ENCODE results near the gene PSMB7.

PSMB7 gene

GRCh38 chr9:124443625-124444024 lies 28.4 kb upstream of the PSMB7 start:
- Histone ChIP-seq H3K36me3 (ENCODE audit: insufficient read depth, low read length) (no peaks in the 10 kb centered on the region), H3K79me2 (ENCODE audit: insufficient read depth, low read length) (no peaks in the 10 kb centered on the region), H3K27ac (ENCODE audit: low read depth, low read length, poor library complexity, severe bottlenecking) (no peak overlapping the region), H3K4me3 (ENCODE audit: low read depth, low read length, poor library complexity, severe bottlenecking) (no peak overlapping the region), H3K27me3 (ENCODE audit: insufficient read depth, low read length) (no peaks in the 10 kb centered on the region), H2AFZ (ENCODE audit: low read length) (no peak overlapping the region), H3K9ac (ENCODE audit: low read length) (no peak overlapping the region), H3K9me2 (ENCODE audit: low read depth, low read length) (no peaks in the 10 kb centered on the region), H3K4me2 (ENCODE audit: low read length) (no peak overlapping the region), H3K4me1 (ENCODE audit: insufficient read depth, low read length, severe bottlenecking) (no peaks in the 10 kb centered on the region), H4K20me1 (ENCODE audit: insufficient read depth, low read length) (no peaks in the 10 kb centered on the region), H3K9me3 (ENCODE audit: low read length) (no peaks in the 10 kb centered on the region), H3F3A (ENCODE audit: insufficient read depth, low read length) (no peaks in the 10 kb centered on the region)
- TF ChIP-seq, protein P1, sequence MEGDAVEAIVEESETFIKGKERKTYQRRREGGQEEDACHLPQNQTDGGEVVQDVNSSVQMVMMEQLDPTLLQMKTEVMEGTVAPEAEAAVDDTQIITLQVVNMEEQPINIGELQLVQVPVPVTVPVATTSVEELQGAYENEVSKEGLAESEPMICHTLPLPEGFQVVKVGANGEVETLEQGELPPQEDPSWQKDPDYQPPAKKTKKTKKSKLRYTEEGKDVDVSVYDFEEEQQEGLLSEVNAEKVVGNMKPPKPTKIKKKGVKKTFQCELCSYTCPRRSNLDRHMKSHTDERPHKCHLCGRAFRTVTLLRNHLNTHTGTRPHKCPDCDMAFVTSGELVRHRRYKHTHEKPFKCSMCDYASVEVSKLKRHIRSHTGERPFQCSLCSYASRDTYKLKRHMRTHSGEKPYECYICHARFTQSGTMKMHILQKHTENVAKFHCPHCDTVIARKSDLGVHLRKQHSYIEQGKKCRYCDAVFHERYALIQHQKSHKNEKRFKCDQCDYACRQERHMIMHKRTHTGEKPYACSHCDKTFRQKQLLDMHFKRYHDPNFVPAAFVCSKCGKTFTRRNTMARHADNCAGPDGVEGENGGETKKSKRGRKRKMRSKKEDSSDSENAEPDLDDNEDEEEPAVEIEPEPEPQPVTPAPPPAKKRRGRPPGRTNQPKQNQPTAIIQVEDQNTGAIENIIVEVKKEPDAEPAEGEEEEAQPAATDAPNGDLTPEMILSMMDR (IDR thresholded peaks at IDR 0.05; ENCODE audit: low read length): no peak
- no peak for TF ChIP-seq EZH2 (IDR thresholded peaks at IDR 0.05; ENCODE audit: borderline replicate concordance, low read length)

DNA sequence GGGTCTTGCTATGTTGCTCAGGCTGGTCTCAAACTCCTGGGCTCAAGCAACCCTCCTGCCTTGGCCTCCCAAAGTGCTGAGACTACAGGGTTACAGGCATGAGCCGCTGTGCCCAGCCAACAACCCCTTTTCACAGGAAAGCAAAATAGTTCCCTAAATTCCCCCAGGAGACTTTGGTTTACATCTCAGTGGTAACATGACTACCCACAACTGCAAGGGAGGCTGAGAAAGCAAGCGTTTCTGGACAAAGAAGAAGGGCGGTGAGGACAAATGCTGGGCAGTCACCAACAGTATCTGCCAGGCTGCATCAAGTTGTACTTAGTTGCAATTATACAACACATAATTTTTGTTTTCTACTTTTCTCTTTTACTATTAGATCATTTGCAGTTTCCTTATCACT lies 27.6 kb upstream of the PSMB7 start:
- no peaks in the 10 kb centered on the region for H3F3A ChIP-seq (ENCODE audit: insufficient read depth, low read length)
- H2AFZ ChIP-seq (ENCODE audit: low read length): no peak overlapping the region
- no peak overlapping the region for H3K9ac ChIP-seq (ENCODE audit: low read length)
- H3K4me3 ChIP-seq (ENCODE audit: low read depth, low read length, poor library complexity, severe bottlenecking): no peak overlapping the region
- TF ChIP-seq EZH2 (IDR thresholded peaks at IDR 0.05; ENCODE audit: borderline replicate concordance, low read length): no peak
- TF ChIP-seq, protein P1 (IDR thresholded peaks at IDR 0.05; ENCODE audit: low read length): no peak
- no peaks in the 10 kb centered on the region for H3K9me2 ChIP-seq (ENCODE audit: low read depth, low read length)
- no peaks in the 10 kb centered on the region for H3K79me2 ChIP-seq (ENCODE audit: insufficient read depth, low read length)
- no peaks in the 10 kb centered on the region for H3K4me1 ChIP-seq (ENCODE audit: insufficient read depth, low read length, severe bottlenecking)
- H3K27me3 ChIP-seq (ENCODE audit: insufficient read depth, low read length): no peaks in the 10 kb centered on the region
- no peaks in the 10 kb centered on the region for H4K20me1 ChIP-seq (ENCODE audit: insufficient read depth, low read length)
- no peak overlapping the region for H3K27ac ChIP-seq (ENCODE audit: low read depth, low read length, poor library complexity, severe bottlenecking)
- H3K9me3 ChIP-seq (ENCODE audit: low read length): no peaks in the 10 kb centered on the region
- no peaks in the 10 kb centered on the region for H3K36me3 ChIP-seq (ENCODE audit: insufficient read depth, low read length)
- no peak overlapping the region for H3K4me2 ChIP-seq (ENCODE audit: low read length)

- Histone ChIP-seq H2AFZ (ENCODE audit: low read length) (no peak overlapping the region), H3K4me2 (ENCODE audit: low read length) (no peak overlapping the region), H3K4me3 (ENCODE audit: low read depth, low read length, poor library complexity, severe bottlenecking) (no peak overlapping the region), H3K4me1 (ENCODE audit: insufficient read depth, low read length, severe bottlenecking) (no peaks in the 10 kb centered on the region), H3K9ac (ENCODE audit: low read length) (no peak overlapping the region), H4K20me1 (ENCODE audit: insufficient read depth, low read length) (no peaks in the 10 kb centered on the region), H3K79me2 (ENCODE audit: insufficient read depth, low read length) (no peaks in the 10 kb centered on the region), H3K27ac (ENCODE audit: low read depth, low read length, poor library complexity, severe bottlenecking) (no peak overlapping the region), H3K27me3 (ENCODE audit: insufficient read depth, low read length) (no peaks in the 10 kb centered on the region), H3K9me3 (ENCODE audit: low read length) (no peaks in the 10 kb centered on the region), H3K9me2 (ENCODE audit: low read depth, low read length) (no peaks in the 10 kb centered on the region), H3K36me3 (ENCODE audit: insufficient read depth, low read length) (no peaks in the 10 kb centered on the region), H3F3A (ENCODE audit: insufficient read depth, low read length) (no peaks in the 10 kb centered on the region)
- TF ChIP-seq, protein P1 (IDR thresholded peaks at IDR 0.05; ENCODE audit: low read length): no peak
- no peak for TF ChIP-seq EZH2 (IDR thresholded peaks at IDR 0.05; ENCODE audit: borderline replicate concordance, low read length)
These were observed 27.1 kb upstream of the PSMB7 start for GRCh38 chr9:124442379-124442778.

Data from OCI-LY1 (cell line).